NCI-H2081 (cell line): ENCODE measurements around the gene DNAJC12.
"Not testable (repeated sequence)": the region's sequence is repeated elsewhere in the genome, so short reads cannot be mapped to it uniquely, and the experiment has no call there.

ENCODE experiments used
- DNase-seq, 2 experiments: peaks; one replicate each; lab custom pipeline; 2025; lab: John Stamatoyannopoulos, UW

The DNAJC12 gene

GRCh38 chr10:67762567-67762966 is 75.4 kb downstream of the DNAJC12 start:
- DNase-seq: not testable (repeated sequence)

- DNase-seq: no peak
These were observed 77.7 kb downstream of the DNAJC12 start for GRCh38 chr10:67760272-67760671.
